HepG2 (cell line): ENCODE data around the gene CCDC38. TPM values are rescaled to one million over a fixed set of nuclear protein-coding genes. Genes with fewer than 3 reads are reported as not detected.
A peak's percentile ranks its signal among the peaks of the same experiment; 100 is the strongest.

Experiments used
- DZIP1 ChIP-seq: sonication (generic); formaldehyde crosslinking; IDR thresholded peaks from 2 replicates; pipeline ENCODE4 v1.5.0; 2020; ENCODE audit warnings: mild to moderate bottlenecking, missing genetic modification reagents
- ETS1 ChIP-seq: sonication (generic); formaldehyde crosslinking; IDR thresholded peaks from 2 replicates; pipeline ENCODE4 v1.4.0; 2020; ENCODE audit warnings: missing genetic modification reagents
- MED8 ChIP-seq: sonication (generic); formaldehyde crosslinking; IDR thresholded peaks from 2 replicates; pipeline ENCODE4 v1.8.1; 2023; ENCODE audit warnings: mild to moderate bottlenecking, missing genetic modification reagents; ENCODE audit not compliant: insufficient replicate concordance
- PATZ1 ChIP-seq: sonication (generic); formaldehyde crosslinking; IDR thresholded peaks from 2 replicates; pipeline ENCODE4 v1.4.0; 2020; ENCODE audit warnings: missing genetic modification reagents
- POGK ChIP-seq: sonication (generic); formaldehyde crosslinking; conservative IDR thresholded peaks from 2 replicates; pipeline ENCODE4 v1.8.0; 2022; ENCODE audit warnings: mild to moderate bottlenecking, moderate library complexity, missing genetic modification reagents
- POLR2AphosphoS5 ChIP-seq: IDR thresholded peaks from 2 replicates; pipeline ENCODE4 v1.6.1; 2012; ENCODE audit warnings: low read depth, low read length
- SYNCRIP ChIP-seq: fragments of 200-400 bp; formaldehyde crosslinking; IDR thresholded peaks from 2 replicates; pipeline ENCODE4 v1.6.1; 2018; ENCODE audit warnings: mild to moderate bottlenecking, low read depth, low read length; ENCODE audit not compliant: insufficient read depth
- ZGPAT ChIP-seq: IDR thresholded peaks from 2 replicates; pipeline ENCODE4 v1.6.1; 2016; ENCODE audit warnings: mild to moderate bottlenecking
- ZMYM2 ChIP-seq: sonication (generic); formaldehyde crosslinking; IDR thresholded peaks from 2 replicates; pipeline ENCODE4 v1.8.0; 2022; ENCODE audit warnings: mild to moderate bottlenecking, missing genetic modification reagents
- ZNF446 ChIP-seq: sonication (generic); formaldehyde crosslinking; IDR thresholded peaks from 2 replicates; pipeline ENCODE4 v1.5.0; 2020; ENCODE audit warnings: mild to moderate bottlenecking, missing genetic modification reagents
- ZNF556 ChIP-seq: sonication (generic); formaldehyde crosslinking; IDR thresholded peaks from 2 replicates; pipeline ENCODE4 v1.4.0; 2020; ENCODE audit warnings: mild to moderate bottlenecking, missing genetic modification reagents, borderline replicate concordance
- ZNF609 ChIP-seq: sonication (generic); formaldehyde crosslinking; IDR thresholded peaks from 2 replicates; pipeline ENCODE4 v1.4.0; 2020; ENCODE audit warnings: mild to moderate bottlenecking, missing genetic modification reagents, borderline replicate concordance
- ZNF629 ChIP-seq: sonication (generic); formaldehyde crosslinking; conservative IDR thresholded peaks from 2 replicates; pipeline ENCODE4 v1.5.0; 2020; ENCODE audit warnings: missing genetic modification reagents
- ZNF761 ChIP-seq: sonication (generic); formaldehyde crosslinking; conservative IDR thresholded peaks from 2 replicates; pipeline ENCODE4 v1.4.0; 2020; ENCODE audit warnings: mild to moderate bottlenecking, missing genetic modification reagents
- polyA plus RNA-seq, 8 experiments: library from polyadenylated mRNA; depleted of rRNA in 3 of 8; stranded (reverse) in 7 of 8; unstranded in 1 of 8; fragments of >200 nt; fragmentation: Illumina TruSeq in 4 of 8; extraction: Trizol in 4 of 8; gene quantifications; 2 replicates each; pipeline versions ENCODE4 v1.2.1 to v1.2.3, GENCODE V29; 2011 to 2016; ENCODE audit warnings: low read depth in 4 of 8, missing spikeins in 1 of 8, mixed read lengths in 1 of 8; ENCODE audit not compliant: insufficient read depth in 1 of 8
- total RNA-seq, 5 experiments: library from RNA; depleted of rRNA; stranded (reverse); fragments of >200 nt; fragmentation: Illumina TruSeq; extraction: Trizol; gene quantifications; 2 replicates each; pipeline ENCODE4 v1.2.3, GENCODE V29; 2016; ENCODE audit warnings: low read depth in 1 of 5

Gene CCDC38
- total and polyA plus RNA-seq, 2 of the 13 experiments (the other 11 are each of a cell fraction or from before 2014, with no cell fraction given), result 0.24 to 0.32 TPM

GRCh38 chr12:95966287-95966870 lies 24.0 kb upstream of the CCDC38 start (continued):
- TF ChIP-seq POLR2AphosphoS5, result no peak; the same call in 1 of the 2 replicates
- no peak for TF ChIP-seq PATZ1
- no peak for TF ChIP-seq MED8
- no peak for TF ChIP-seq ZNF446
- TF ChIP-seq ZMYM2 (CRISPR knock-in tag), result no peak
- TF ChIP-seq ZNF556 (CRISPR knock-in tag), result 0 out of 2 replicates have a peak, but pooled peaks have one; percentile 62
- TF ChIP-seq DZIP1 (CRISPR knock-in tag), result no peak
- TF ChIP-seq ZNF761 (CRISPR knock-in tag), result no peak
- TF ChIP-seq SYNCRIP, result no peak
- TF ChIP-seq ZGPAT (CRISPR knock-in tag), result peak; percentile 61
- no peak for TF ChIP-seq ZNF629 (CRISPR knock-in tag)
- TF ChIP-seq ZNF609, result 0 out of 2 replicates have a peak, but pooled peaks have one; percentile 63
- TF ChIP-seq POGK, result no peak
- no peak for TF ChIP-seq ETS1 (CRISPR knock-in tag)
